Lung microvascular endothelial cell (primary cell): ENCODE measurements around the gene ABCF2. TPM values are rescaled to one million over a fixed set of nuclear protein-coding genes. Genes with fewer than 3 reads are reported as not detected.

Experiments
- DNase-seq, 2 donors: peaks; one replicate each; pipeline versions ENCODE4 v3.0.0 to v3.0.0-alpha.2; 2010; ENCODE audit warnings: low read depth in 2 of 2
- total RNA-seq: library from RNA; depleted of rRNA; stranded (reverse); fragments of >200 nt; gene quantifications from 2 replicates; pipeline ENCODE4 v1.2.1, GENCODE V29; 2014

ABCF2 gene
- total RNA-seq, 1 donor from 2014 or later: 39.5 TPM

- DNase-seq: peak; percentile 33 to 68
Measured at GRCh38 chr7:151174246-151175046, 52.6 kb downstream of the ABCF2 start.

GRCh38 chr7:151173386-151174245 lies 53.4 kb downstream of the ABCF2 start:
- DNase-seq: no peak

GRCh38 chr7:151172273-151173141 lies 54.5 kb downstream of the ABCF2 start:
- DNase-seq: peak; percentile 69 to 81

- DNase-seq: no peak
Measured at GRCh38 chr7:151168787-151169162, 58.2 kb downstream of the ABCF2 start.

GRCh38 chr7:151168003-151168786 lies 58.8 kb downstream of the ABCF2 start:
- DNase-seq: peak; percentile 20 to 39

GRCh38 chr7:151167197-151167961 lies 59.6 kb downstream of the ABCF2 start, which contains the start of gene GBX1:
GBX1 (minus strand) TSS chr7:151167694; CDS start chr7:151167548, 146 bp downstream.
- DNase-seq: peak in 1 of 2 donors; percentile 26

- DNase-seq: no peak
Measured at GRCh38 chr7:151166629-151167196, 60.3 kb downstream of the ABCF2 start.

Other genes with a start within 250 kb of the ABCF2 start
- gene KCNH2, start 248.9 kb downstream of the ABCF2 start, total RNA-seq: under 0.01 TPM in 1 of 2 replicates, not detected in the other
- 25.0 and 30.5 TPM in 2 replicates for gene NOS3, start 236.2 kb downstream of the ABCF2 start, total RNA-seq
- under 0.01 TPM in 1 of 2 replicates, not detected in the other for gene ATG9B, start 202.7 kb downstream of the ABCF2 start, total RNA-seq
- gene ABCB8, start 198.8 kb downstream of the ABCF2 start, total RNA-seq: 10.2 and 10.3 TPM in 2 replicates
- gene ASIC3, start 178.7 kb downstream of the ABCF2 start, total RNA-seq: under 0.01 and 0.40 TPM in 2 replicates
- 15.9 and 17.4 TPM in 2 replicates for gene CDK5, start 169.3 kb downstream of the ABCF2 start, total RNA-seq
- gene SLC4A2, start 167.6 kb downstream of the ABCF2 start, total RNA-seq: 39.4 and 72.8 TPM in 2 replicates
- gene FASTK, start 146.4 kb downstream of the ABCF2 start, total RNA-seq: 36.0 and 38.9 TPM in 2 replicates
- gene TMUB1, start 143.7 kb downstream of the ABCF2 start, total RNA-seq: 13.1 and 16.9 TPM in 2 replicates
- gene AGAP3, start 140.7 kb downstream of the ABCF2 start, total RNA-seq: 35.1 and 62.5 TPM in 2 replicates
- not detected in 2 replicates for gene GBX1, start 59.5 kb downstream of the ABCF2 start, total RNA-seq
- not detected in 2 replicates for gene ASB10, start 40.0 kb downstream of the ABCF2 start, total RNA-seq
- gene H2BK1, start 16.7 kb downstream of the ABCF2 start, total RNA-seq: not detected in 2 replicates
- 31.2 and 31.7 TPM in 2 replicates for gene CHPF2, start 5.3 kb upstream of the ABCF2 start, total RNA-seq
- 0.79 and 2.0 TPM in 2 replicates for gene SMARCD3, start 21.5 kb upstream of the ABCF2 start, total RNA-seq
- gene NUB1, start 114.6 kb upstream of the ABCF2 start, total RNA-seq: 27.0 and 31.2 TPM in 2 replicates
- not detected in 2 replicates for gene WDR86, start 182.8 kb upstream of the ABCF2 start, total RNA-seq
- gene CRYGN, start 212.9 kb upstream of the ABCF2 start, total RNA-seq: not detected in 2 replicates